NCI-H446 (cell line): ENCODE results near the gene PPP2R5E.

ENCODE experiments used
- DNase-seq, 2 experiments: peaks; one replicate each; lab custom pipeline; 2025; lab: John Stamatoyannopoulos, UW

Gene PPP2R5E

GRCh38 chr14:63432888-63433552, 110.2 kb downstream of the PPP2R5E start:
- no peak for DNase-seq

- no peak for DNase-seq
Observed at GRCh38 chr14:63432228-63432627, 110.9 kb downstream of the PPP2R5E start.

- no peak for DNase-seq
Observed at GRCh38 chr14:63431466-63431865, 111.7 kb downstream of the PPP2R5E start.

DNA sequence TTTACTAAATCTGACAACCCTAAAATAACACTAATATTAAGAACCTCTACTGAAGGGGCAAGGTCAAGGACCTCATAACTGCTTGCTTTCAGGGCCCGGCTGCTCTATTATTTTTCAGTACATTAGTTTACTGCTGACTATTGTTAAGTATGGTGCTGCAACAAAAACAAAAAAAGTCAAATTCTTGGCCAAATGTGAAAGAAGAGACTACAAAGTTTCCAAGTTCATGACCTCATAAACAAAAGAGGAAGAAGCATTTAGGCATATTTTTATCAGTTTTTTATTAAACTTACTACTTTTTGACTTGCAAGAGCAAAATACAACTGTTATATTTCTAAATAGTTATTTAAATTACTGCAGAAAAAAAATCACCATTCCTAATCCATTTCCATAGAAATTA, 114.7 kb downstream of the PPP2R5E start:
- DNase-seq = no peak

GRCh38 chr14:63426838-63427352, 116.3 kb downstream of the PPP2R5E start:
- DNase-seq = no peak

DNA sequence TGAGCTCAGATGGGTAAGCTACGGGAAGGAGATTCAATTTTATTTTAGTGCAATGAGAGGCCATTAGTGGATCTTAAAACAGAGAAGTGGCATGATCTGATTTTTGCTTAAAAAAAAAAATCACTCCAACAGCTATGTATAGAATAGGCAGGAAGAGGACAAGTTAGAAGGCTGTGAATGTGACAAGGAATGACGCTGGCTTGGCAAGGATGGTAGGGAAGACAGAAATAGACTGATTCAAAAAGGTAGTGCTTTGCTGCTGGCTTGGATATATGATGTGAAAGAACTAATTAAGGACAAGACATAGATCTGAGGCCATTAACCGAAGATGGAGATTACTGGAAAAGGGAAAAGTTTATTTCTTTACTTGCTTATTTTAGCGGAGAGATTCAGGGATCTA, 119.3 kb downstream of the PPP2R5E start:
- DNase-seq = no peak

- no peak for DNase-seq
Observed at GRCh38 chr14:63423381-63423780, 119.8 kb downstream of the PPP2R5E start.

GRCh38 chr14:63421919-63422318, 121.3 kb downstream of the PPP2R5E start:
- DNase-seq = no peak

DNA sequence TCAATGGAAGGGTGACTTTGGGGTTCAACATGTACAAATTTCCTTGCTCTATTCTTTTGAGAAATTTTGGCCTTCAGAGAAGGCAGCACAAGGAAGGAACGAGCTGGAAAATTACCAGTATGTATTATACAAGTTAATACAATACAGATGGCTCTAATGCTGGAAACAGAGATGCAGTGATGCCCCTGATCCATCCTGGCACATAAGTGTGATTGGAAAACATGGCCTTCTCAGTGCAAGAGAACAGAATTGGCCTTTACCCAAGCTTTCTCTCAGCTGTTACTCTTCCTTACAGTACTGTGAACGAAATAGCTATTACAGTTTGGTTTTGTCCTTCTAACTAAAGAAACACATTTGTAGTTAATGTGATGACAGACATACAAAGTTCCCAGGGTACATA, 122.0 kb downstream of the PPP2R5E start:
- peak; percentile 10 to 20 for DNase-seq

GRCh38 chr14:63418020-63418419, 125.2 kb downstream of the PPP2R5E start:
- no peak for DNase-seq

GRCh38 chr14:63413009-63413408, 130.2 kb downstream of the PPP2R5E start:
- DNase-seq = no peak

GRCh38 chr14:63406333-63406732, 136.8 kb downstream of the PPP2R5E start:
- peak in 1 of 2 experiments; percentile 35 for DNase-seq

GRCh38 chr14:63405715-63406114, 137.5 kb downstream of the PPP2R5E start:
- DNase-seq = no peak

- no peak for DNase-seq
Observed at GRCh38 chr14:63404906-63405305, 138.3 kb downstream of the PPP2R5E start.

GRCh38 chr14:63401646-63402045, 141.5 kb downstream of the PPP2R5E start:
- no peak for DNase-seq

- DNase-seq = no peak
Observed at GRCh38 chr14:63398952-63399351, 144.2 kb downstream of the PPP2R5E start.

GRCh38 chr14:63394841-63395240, 148.3 kb downstream of the PPP2R5E start:
- no peak for DNase-seq

DNA sequence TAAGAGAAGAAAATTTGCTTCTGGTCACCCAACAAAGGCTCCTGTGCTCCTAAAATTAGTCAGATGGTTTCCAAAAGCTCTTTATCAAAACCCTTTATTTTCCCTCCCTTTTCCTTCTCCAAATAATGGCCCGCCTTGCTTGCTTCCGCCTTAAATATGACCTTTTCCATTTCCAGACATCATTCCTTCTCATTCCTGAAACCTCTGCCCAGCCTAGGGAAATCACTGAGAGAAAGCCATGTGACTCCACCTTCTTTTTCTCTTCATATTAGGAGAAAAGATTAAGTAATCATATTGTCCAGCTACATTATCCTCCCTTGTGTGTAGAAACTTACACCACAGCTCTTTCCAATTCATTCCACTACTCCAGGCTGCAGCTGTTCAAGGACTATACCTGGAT, 148.7 kb downstream of the PPP2R5E start:
- DNase-seq = no peak

GRCh38 chr14:63393012-63393411, 150.2 kb downstream of the PPP2R5E start:
- no peak for DNase-seq

GRCh38 chr14:63392236-63392635, 150.9 kb downstream of the PPP2R5E start:
- no peak for DNase-seq

- peak; percentile 15 to 49 for DNase-seq
Observed at GRCh38 chr14:63388766-63389431, 154.3 kb downstream of the PPP2R5E start.

DNA sequence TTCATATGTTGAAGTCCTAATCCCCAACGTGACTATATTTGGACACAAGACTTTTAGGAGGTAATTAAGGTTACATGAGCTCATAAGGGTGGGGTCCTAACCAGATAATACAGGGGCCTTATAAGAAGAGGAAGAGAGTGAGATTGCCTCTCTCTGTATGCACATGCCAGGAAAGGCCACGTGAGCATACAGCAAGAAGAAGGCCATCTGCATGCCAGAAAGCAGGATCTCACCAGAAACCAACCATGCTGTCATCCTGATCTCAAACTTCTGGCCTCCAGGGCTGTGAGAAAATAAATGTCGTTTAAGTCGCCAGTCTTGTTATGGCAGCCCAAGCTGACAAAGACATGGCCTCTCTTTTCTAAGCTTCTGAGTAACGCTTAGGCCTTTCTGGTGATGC, 155.5 kb downstream of the PPP2R5E start:
- no peak for DNase-seq

- DNase-seq = no peak
Observed at GRCh38 chr14:63383776-63384367, 159.3 kb downstream of the PPP2R5E start.
